HG02642 (cell line): ENCODE data around the gene NKAIN2.
"Not testable (repeated sequence)": the region's sequence is repeated elsewhere in the genome, so short reads cannot be mapped to it uniquely, and the experiment has no call there.

Source experiments
- ATAC-seq: cut with Tn5 transposase; IDR thresholded peaks from one replicate; pipeline ENCODE4 v1.9.1; 2021; ENCODE audit warnings: mild to moderate bottlenecking; ENCODE audit not compliant: unreplicated experiment, poor library complexity

The NKAIN2 gene

GRCh38 chr6:124535746-124536145 is 732.1 kb downstream of the NKAIN2 start:
- ATAC-seq = no peak

DNA sequence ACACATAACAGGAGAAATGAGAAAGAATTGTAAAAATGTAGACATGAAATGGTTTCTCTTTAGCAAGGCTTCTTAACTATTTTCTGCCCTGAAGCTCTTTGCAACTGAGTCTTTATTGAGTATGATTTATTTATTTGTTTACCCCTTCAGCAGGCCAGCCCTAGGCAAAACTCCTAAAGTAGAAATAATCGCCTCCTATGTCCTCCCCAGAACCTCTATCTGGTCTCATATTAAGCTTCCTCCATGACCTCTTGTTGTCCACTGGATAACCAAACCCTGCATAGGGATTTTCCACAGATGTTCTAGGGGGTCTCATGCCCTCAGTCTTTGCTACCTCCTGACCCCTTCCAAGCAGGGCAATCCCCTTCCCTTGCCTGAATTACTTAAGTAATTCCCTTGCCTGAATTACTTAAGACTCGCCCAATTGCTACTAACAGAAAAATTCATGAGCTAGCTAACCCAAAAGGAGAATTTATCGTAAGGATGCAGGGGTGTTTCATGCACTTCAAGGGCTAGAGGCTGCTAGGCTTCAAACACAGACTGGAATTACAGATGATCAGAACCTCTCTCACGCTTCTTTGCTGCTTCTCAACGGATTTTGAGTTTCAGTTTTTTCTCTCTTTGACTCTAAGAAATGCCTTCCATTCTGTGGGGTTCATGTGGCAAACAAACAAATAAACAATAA is 732.6 kb downstream of the NKAIN2 start:
- no peak for ATAC-seq

GRCh38 chr6:124536842-124537191 is 733.2 kb downstream of the NKAIN2 start:
- ATAC-seq = no peak

DNA sequence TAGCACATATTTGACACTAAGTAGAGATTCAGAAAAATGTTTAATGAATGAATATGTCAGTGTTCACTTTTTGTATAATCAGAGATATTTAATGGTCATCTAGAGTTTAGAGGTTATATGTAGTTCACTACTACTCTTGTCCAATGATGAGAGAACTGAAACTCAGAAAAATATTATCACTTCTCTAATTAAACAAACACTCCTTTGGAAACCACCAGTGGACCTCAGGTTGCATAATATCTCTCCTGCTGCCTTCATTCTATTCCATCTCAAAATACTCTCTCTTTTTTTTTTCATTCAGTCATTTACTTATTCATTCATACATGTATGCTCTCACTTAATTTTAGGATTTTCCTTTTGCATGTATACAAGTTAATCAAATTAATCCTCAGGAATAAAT is 735.4 kb downstream of the NKAIN2 start:
- ATAC-seq = no peak

DNA sequence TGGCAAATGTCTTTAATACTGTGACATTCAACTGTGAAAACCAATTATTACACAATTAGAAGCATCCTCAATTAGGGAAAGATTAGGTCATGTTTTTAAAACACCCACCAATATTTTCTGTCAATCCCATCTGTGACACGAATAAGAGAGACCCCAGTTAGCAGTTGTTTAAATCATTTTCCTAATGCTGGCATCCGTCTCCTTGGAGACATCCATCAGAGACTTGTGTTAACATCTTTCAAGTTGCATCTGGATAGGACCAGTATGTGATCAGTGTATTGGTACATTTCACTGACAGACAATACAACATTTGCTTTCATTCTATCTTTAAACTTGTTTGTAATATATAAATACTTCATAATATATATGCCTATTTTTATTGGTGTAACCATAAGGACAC is 737.9 kb downstream of the NKAIN2 start:
- ATAC-seq = no peak

DNA sequence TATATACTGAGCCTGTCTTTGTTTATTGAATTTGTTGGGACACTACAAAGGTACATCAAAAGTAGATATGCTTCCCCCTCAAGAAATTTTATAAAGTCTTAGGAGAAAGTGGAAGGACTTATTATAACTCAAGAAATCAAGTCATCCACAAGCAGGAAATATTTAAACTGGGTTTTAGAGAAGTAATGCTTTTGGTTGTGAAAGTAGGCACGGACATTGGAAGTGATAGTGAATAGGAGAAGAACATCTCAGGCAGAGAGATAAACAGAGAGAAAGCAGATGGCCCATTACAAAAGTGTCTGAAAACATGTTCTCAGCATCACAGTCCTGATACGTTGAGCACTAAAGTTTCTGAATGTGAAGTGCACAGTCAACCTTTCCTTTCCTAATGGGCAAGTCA is 742.9 kb downstream of the NKAIN2 start:
- no peak for ATAC-seq

DNA sequence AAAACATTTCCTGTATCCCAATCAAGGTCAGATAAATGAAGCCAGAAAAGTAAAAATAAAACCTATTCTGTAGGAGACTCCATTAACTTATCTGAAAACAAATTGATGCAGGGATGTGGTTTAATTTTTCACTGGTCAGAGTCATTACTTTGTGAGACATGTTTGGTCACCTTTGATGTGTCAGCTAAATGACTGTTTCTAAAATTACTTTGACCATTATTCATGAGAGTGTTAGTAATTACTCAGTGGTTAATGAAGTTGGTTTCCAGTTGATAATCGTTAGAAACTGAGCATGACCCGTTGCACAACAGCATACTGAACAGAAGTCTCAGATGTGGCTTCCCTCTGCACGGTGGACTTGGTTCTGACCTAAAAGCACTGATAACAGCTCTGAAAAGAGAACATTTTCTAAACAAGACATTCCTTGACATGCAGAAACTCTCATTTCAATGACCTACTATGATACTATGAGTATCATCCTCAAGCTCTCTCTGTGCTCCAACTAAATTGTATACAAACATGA is 748.1 kb downstream of the NKAIN2 start:
- no peak for ATAC-seq

DNA sequence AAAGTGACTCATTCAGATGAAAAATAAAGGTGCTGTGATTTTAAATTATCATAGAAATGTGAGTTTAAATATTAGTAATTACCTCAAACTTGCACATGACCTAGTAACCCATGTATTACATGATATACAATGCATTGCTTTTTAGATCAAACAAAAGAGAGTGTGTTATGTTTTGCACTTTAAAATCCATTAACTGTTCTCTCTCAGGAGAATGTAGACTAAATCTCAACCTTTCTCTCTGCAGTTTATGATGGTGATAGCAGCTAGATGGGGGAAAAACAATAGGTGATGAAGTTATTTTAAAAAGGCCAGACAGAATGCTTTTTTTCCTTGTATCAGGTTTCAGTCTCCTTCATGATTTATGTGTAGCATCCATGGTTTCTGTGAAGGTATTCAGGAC is 754.2 kb downstream of the NKAIN2 start:
- ATAC-seq = no peak

GRCh38 chr6:124560078-124560477 is 756.4 kb downstream of the NKAIN2 start:
- ATAC-seq = not testable (repeated sequence)

DNA sequence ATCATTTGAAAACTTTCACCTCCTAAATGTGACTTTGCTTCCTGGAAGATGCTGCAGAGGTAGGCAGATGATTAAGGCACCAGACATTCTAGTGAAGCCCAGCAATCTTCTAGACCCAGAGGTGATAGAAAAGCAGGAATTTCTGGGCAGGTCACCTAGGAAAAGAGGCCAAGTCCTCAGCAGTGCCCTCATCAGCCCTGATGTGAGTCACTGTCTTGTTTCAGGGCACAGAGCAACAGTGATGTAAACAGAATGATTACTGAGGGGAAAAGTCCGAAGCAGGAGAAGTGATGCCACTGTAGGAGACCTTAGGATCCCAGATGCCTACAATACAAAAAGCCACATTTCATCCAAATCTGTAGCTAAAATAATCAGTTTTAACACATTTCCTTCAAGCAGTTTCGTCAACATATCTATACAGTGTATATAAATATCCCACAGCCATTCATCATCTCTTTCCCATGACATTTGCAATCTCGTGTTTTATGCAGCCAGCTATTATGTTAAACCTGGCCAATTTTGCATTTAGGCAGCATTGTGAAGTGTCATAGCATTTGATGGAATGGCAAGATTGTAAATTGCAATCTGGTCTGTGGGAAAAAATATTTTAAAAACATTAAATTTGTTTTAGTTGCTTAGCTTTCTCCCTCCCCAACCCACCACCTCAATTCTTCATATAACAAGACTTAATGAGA is 757.4 kb downstream of the NKAIN2 start:
- ATAC-seq = no peak

GRCh38 chr6:124561635-124562130 is 758.0 kb downstream of the NKAIN2 start:
- no peak for ATAC-seq

- not testable (repeated sequence) for ATAC-seq
These were observed 760.5 kb downstream of the NKAIN2 start for GRCh38 chr6:124564125-124564524.

- no peak for ATAC-seq
These were observed 763.7 kb downstream of the NKAIN2 start for GRCh38 chr6:124567401-124567800.

DNA sequence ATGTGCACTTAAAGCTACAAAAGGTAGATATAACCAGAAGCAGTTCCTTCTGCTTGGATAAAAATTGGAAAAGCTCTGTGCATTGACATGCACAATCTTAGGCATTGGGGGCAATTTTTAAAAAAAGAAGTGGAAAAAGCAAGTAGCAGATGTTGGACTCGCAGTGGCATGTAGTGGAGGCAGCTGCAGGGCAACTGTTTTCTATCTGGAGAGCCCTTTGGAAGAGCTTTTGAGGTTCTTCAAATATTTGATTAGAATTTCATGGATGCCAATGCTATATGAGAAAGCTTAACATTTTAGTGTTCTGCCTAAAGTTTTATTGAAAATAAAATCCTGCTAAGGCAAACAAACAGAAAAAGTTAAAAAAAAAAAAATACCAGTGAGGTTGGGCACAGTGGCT is 770.3 kb downstream of the NKAIN2 start:
- no peak for ATAC-seq

DNA sequence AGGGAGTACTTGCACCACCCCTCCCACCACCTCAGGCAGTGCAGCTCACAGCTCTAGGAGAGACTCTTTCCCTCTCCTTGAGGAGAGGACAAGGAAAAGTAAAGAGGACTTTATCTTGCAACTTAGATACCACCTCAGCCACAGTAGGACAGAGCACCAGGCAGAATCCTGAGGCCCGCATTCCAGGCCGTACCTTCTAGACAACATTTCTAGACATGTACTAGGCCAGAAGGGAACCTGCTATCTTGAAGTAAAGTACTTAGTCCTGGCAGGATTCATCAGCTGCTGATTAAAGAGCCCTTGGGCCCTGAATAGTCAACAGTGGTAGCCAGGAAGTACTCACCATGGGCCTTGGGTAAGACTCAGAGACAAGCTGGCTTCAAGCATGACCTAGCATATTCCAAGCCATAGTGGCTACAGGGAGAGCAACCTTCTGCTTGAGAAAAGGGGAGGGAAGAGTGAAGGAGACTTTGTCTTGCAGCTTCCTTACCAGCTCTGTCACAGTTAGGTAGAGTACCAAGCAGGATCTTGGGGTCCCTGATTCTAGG is 774.1 kb downstream of the NKAIN2 start:
- no peak for ATAC-seq

DNA sequence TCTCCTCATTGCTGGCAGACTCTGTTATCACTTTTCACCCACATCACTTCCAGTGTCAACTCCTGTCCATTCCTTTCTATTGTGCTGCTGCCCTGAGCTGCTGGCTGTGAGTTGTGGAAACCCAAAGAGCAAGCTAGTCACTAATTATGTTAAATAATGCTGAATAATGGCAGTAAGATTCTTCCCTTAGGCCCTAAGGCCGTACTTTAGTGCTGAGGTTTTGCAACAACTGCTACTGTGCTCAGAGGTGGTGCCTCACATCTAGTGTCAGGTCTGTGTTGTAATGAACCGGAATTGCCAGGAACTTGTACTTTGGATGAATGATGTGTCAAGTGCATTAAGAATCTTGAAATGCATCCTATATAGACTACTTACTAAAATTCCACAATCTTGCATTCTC is 786.3 kb downstream of the NKAIN2 start:
- ATAC-seq = no peak

- no peak for ATAC-seq
These were observed 796.0 kb downstream of the NKAIN2 start for GRCh38 chr6:124599656-124600055.

GRCh38 chr6:124604719-124605118 is 801.1 kb downstream of the NKAIN2 start:
- ATAC-seq = no peak

GRCh38 chr6:124607119-124607627 is 803.5 kb downstream of the NKAIN2 start:
- ATAC-seq = no peak

DNA sequence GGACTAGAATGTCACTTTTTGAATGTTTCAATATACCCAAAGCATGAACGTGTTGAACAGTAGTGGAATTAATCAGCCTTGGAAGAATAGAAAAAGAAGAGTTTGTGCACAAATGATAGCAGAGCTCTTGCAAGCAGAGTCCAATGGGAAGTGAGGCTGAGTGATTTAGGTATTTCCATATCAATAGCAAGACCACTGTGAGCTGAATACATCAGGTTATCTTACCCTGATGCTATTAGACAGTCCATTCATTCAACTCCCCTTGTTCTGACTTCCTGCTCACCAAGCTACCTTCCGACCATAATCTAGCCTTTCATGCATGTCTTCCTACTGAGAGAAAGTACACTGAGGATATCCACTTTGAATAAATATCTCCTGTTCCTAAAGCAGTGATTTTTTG is 809.4 kb downstream of the NKAIN2 start:
- no peak for ATAC-seq

DNA sequence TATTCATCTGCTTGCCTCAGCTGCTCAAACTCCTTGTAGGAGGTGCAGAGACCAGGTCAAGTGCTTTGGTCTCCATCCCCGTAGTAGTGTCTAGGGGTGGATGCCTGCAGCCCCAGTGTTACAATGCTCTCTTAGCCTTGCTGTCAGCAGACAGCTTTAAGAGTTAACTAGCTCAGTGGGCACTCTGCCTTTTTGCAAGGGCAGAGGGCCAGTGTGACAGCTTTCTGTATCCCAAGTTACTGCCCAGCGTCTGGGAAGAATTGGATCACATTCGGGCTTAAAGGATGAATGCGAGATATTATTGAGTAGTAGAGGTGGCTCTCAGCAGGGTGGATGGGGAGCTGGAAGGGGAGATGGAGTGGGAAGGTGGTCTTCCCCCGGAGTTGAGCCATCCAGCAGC is 818.7 kb downstream of the NKAIN2 start:
- no peak for ATAC-seq
